SIG-M5 (cell line): ENCODE results near the gene TRAT1.
"Not testable (repeated sequence)": the region's sequence is repeated elsewhere in the genome, so short reads cannot be mapped to it uniquely, and the experiment has no call there.

Experiments used
- DNase-seq: peaks from one replicate; lab custom pipeline; 2025; lab: John Stamatoyannopoulos, UW

TRAT1 gene, protein sequence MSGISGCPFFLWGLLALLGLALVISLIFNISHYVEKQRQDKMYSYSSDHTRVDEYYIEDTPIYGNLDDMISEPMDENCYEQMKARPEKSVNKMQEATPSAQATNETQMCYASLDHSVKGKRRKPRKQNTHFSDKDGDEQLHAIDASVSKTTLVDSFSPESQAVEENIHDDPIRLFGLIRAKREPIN

DNA sequence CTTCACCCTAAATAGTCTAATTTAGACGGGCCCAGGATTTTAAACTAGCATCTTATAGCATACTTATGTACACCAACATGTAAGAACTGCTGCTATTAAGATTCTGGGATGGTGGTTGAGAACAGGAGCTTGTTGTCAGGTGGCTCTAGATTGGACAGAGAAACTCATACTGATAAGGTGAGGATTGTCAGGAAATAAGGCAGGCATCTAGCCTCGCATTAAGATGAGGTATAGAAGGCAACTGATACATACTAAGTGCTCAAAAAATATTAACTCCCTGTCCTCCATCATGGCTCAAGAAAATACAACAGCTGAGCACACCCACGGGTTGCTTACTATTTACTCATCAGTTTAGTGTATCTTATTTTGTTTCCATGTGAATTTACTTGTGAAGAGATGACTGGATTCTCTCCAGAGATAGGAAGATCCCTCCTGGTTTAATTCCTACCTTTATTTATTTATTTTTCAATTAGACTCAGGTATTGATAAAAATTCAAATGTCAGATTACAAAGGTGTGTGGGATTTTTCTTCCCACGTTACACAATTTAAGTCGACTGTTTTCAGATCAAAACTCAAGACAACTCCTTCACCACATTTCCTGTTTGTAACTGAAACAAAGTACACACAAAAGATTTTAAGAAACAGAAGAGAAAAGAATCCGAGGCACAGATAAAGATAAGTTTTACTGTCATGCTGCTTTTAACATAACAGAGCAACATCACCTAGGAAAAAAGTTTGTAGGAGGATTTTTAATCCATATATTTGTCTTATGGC, at the start of gene TRAT1:
TRAT1 (plus strand) TSS at position 664 of the 775 bp plus-strand sequence. CDS start 142 bp downstream, outside the sequence.
- no peak for DNase-seq

DNA sequence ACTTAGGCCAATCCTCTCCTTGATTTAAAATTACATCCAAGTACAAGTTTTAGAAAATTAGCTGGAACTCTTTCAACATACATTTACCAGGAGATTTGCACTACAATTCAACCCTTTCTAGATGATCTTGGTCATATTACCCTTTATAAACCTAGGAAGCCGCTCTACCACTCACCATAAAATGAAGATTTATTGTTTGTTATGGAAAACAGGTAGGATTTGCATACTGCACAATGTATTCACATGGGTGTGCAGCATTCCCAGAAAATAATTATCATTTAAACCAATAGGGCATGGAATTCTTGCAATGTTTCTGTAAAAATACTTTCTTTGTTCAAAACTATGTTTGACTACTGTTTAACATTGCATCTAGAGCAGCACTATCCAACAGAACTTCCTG, 46.9 kb upstream of the TRAT1 start:
- DNase-seq: no peak

DNA sequence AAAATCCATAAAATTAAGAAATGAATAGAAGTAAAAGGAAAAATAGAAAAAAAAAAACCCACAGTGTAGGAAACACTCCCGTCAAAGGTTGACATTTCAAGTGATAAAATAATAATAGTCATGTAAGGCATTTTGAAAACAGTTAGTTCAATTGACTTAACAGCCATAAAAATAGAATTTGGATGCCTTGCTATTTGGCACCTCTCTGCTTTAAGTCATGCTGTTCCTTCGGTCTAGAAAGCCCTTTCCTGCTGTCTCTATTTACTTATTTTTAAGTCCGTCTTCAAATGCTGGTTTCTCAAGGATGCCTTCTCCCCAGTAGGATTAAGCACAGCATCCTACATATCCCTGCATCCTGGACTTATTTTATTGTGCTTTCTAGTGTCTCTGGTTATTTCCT, 43.1 kb upstream of the TRAT1 start:
- DNase-seq: no peak

DNA sequence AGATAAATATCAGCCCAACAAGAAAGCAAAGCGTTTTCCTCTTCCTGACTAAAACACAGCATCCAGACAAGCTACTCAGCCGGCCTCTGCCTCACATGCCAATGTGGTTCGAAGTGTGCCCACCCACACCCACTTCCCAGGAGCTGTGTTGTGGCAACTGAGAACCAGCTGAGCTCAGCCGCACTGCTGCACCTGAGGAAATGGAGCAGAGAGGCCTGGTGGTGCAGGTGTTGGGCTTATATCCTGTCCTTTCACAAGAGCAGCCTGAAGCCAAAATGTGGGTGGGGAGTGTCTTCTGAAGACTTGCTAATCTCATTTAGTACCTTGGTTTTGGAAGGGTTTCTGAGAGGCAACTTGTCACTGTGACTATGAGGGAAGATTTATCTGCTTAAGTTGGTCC, 42.4 kb upstream of the TRAT1 start:
- no peak for DNase-seq

DNA sequence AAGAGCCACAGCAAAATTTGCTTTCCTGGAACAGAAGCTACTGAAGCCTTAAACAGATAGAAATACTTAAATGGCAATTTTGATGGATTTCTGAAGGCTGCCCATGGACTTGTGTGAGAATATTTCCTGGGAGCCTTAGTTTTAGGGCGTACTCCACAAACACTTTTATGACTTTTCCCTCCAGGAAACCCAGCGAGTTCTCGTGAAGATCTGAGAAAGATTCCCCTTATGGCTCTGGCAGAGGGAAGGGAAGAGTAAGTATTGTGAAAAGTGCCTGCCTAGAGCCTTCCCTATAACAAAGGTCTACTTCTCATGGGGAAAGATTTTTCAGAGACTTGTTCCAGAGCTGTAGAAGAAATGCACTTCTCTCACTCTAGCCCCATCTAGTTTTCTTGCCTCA, 31.1 kb upstream of the TRAT1 start:
- DNase-seq: no peak

DNA sequence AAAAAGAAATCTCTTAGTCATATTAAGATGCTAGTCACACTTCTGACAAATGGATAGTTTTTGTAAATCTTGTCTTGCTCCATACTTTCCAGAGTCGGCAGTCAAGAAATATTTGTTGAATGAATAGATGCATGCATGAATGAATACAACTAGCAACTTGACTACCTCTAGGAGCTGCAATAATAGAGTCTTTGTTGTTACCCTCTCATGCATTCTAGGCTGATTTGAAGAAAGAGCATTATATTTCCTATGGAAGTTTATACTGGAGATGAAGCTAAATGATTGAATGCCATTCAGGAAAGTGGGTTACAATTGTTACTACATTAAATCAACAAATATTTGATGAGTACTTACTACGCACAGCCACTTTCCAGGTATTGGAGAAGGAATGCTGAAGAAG, 18.1 kb upstream of the TRAT1 start:
- no peak for DNase-seq

DNA sequence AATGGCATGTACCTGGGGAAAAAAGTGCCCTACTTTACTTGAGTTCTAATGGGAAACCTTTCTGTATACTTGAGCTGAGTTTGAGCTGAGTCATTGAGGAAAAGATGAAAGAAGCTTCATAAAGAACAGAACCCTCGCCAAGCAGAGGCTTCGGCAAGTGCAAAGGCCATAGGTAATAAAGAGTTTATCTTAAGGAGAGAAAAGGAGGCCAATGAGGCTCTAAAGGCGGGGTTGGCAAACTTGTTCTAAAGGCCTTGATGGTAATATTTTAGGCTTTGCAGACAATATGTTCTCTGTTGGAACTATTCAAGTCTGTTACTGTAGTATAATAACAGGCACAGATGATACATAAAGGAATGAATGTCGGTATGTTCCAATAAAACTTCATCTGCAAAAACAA, 17.6 kb upstream of the TRAT1 start:
- no peak for DNase-seq

DNA sequence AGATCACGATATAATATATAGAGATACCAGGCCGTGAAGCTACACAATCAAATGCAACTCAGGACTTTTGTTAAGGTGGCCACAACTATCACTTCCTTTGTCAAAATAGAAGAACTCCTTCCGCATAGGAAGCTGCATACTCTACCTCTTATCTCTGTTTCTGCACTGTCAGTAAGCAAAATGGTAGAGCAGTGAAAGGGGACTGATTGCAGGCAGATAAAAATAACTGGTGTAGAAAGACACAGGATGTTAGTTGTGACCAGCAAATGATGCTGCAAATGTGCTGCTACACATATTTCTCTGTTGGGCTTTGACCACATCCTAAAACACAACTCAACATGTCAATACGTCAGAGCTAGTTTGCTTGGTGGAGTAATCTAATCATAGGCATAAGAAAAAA, 16.3 kb upstream of the TRAT1 start:
- DNase-seq: no peak

DNA sequence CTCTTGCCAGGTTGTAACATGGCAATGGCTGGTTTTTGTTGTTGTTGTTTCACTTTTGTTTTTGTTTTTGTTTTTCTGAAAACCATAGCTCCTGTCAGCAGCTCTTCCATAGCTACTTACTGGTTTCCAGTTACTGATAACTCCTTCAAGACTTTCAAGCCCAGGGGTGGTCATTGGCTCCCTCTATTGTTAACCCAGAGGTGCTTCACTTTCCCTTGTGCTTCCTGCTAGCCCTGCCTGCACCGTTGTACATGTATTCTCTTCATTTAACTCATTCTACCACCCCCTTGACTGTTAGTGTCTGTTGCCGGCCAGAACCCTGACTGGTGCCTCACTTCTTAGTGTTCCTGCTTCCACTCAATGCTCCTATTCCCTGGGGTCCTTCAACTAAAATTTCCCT, 4.2 kb upstream of the TRAT1 start:
- DNase-seq: no peak

DNA sequence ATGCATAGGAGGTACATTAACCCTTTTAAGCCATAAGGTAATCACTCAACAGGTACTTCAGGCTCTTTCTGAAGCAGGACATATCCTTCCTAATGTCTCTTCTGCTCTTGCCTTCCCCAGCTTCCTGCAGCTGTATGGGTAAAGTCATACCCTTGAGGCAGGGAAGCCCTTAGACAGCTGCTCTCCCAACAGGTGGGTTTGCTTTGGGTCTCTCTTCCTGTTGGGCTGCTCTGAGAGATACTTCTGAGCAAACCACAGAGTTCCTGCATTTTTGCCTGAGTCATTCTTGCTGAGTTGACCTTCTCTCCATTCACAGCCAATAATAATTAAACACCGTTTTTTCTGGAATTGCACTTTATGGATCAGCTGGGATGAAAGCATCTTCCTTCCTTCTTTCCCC, 2.0 kb upstream of the TRAT1 start:
- no peak for DNase-seq

DNA sequence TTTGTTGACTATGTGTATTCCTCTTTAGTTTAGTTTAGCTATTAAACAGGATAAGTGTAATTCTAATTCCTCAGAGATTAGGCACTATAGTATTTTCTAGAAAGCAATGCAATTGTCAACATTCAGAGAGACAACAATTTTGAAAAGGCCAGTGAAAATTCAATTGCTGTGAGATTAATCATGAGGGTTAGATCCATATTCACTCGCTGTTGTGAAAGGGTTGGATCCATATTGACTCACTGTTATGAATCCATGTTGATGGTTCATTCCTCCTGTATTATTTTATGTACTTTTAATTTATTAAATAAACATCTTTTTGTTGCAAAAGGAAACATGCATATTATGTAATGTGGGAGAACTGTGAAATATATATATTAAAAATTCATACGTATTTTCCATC, 641 bp downstream of the TRAT1 start:
- no peak for DNase-seq

DNA sequence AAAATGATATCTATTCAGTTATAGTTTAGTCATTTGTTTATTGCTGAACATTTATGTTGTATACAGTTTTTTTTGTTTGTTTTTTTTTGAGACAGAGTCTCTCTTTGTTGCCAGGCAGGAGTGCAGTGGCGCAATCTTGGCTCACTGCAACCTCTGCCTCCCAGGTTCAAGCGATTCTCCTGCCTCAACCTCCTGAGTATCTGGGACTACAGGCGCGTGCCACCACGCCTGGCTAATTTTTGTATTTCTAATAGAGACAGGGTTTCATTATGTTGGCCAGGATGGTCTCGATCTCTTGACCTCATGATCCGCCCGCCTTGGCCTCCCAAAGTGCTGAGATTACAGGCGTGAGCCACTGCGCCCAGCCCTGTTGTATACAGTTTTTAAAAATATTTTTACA, 1.2 kb downstream of the TRAT1 start:
- not testable (repeated sequence) for DNase-seq

DNA sequence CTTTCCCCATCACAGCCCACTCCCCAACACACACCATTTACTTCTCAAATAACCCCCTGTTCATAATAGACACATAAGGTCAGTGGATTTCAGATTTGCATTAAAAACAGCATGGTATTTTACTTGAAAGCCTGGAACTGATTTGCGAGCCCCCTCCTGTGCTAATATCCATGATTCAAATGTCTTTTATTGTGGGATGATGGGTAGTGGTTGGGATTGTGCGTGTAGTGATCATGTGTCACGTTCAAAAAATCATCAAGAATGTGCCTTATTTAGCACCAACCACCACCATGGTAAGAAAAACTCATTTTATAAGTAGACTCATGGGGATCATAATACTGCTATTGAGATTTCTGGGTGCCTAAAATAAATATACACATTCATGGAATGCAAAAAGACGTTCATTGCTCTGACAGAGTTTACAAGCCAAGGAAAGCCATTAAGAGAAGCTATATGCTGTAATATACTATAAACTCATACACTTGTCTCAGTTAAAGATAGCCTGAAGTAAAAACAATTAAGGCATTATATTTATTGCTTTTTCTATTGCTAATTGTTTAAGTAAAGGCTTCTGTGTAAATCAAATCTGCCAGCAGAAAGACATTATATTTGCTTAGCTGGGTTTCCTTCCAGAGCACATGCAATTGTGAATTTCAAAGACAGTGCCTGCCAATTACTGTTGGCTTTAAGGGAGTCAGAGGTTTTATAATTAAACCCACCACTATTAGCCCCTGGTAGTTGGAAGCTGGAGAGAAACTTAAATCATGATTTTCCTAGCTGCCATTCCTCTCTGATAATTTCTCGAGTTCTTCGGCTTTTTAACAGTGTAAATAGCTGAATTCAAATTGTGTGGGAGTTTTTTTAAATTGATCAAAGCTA, 4.0 kb downstream of the TRAT1 start:
- no peak for DNase-seq

DNA sequence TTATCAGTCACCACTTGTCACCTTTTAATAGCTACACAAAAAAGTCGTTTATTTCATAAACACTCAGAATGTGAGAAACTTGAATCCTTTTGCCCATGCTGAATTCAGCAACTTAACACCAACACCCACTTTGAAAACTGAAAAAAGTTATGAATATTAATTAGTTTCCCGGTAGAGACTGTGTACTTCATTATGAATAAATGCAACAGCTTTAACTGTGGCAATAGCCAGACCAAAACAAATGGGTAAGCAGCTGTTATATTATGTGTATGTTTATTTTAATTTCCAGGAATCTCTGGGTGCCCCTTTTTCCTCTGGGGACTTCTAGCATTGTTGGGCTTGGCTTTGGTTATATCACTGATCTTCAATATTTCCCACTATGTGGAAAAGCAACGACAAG, 7.8 kb downstream of the TRAT1 start:
- no peak for DNase-seq

DNA sequence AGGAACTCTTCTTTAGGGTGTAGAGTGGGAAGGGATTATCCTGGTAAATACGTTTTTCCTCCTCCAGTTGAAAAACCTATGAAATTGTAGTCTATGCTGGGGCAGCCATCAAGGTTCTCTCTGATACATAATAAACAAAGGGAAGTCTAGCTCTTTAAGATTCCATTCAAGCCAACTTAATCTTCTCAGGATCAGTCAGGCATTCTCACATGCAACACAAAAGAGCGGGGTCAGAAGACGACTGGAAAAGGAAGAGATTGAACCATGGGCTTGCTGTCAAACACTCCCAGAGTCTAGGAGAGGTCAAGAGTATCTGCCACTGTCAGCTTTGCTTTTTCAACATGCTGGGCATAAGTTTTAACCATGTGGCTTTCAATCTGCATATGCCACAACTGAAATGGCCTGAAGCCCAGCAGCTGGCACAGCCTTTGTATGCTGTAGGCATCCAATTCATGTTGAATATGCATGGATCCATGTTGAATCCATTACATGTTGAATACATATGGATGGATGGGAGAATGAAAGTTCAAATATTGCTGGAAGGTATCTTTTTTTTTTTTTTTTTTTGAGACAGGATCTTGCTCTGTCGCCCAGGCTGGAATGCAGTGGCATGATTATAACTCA, 8.5 kb downstream of the TRAT1 start:
- no peak for DNase-seq

DNA sequence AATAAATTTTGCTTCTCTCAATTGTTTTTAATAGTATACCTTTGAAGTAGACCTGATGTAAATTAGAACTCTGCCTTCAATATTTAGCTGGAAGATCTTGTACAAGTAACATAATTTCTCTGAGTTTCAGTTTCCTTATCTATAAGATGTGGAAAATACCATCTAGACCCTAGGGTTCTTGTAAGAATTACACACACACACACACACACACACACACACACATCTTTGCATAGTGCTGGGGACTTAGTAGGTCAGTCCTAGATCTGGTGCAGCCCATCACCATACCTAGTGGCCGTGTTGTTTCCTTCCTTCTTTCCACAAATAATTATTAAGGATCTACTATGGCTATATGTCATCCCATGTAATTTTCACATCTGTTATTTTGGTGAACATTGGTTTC, 11.0 kb downstream of the TRAT1 start:
- DNase-seq: no peak

DNA sequence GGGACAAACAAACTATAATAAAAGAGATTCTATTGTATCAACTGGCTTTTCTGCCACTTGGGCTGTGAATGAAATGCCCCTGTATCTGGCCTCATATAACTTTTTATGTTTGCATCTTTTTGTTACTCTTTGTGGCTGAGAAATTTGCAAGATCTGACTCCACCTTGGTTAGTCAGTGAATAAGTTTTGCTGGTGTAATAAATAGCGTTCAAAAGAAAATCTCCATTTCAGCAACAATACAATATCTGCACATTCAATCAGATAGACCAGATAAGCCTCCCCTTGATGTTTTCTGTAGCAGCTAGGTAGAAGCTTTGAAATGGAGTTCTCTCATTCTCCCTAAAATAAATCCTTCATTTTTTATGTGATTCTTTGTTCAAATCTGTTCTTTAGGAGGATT, 12.0 kb downstream of the TRAT1 start:
- DNase-seq: no peak

DNA sequence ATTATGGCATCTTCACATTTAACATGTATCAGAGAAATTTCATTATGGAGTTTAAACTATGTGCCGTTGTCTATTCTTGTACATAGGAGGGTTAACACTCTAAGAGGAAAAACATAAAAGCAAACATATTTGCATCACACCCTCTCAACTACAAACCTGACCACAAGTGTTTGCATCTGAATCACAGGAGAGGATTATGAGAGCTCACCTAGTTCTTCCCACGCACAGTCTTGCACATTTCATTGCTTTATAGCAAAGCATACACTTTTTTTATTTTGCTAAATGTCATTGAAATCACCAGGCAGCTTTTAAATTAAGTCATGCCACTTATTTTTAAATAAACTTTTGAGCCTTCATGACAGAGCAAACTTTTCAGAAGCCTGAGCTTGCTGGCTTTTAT, 12.5 kb downstream of the TRAT1 start:
- DNase-seq: no peak

DNA sequence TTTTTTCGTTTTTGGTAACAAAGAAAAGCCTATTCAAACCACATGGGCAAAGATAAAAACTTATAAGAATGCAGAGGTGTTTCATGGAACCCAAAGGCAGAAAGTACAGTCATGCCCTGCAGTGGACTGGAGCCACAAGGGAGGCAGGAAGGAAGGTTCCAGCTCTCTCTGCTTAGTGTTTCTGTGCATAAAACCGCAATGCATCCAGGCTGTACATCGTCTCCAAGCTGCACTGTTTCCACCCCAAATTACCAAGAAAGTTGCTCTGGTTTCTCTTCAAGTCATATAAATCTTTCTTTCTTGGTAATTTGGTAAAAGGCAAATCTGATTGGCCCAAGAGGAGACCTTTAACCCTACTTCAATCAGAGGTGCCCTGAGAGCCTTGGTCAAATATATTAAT, 15.8 kb downstream of the TRAT1 start:
- DNase-seq: no peak

DNA sequence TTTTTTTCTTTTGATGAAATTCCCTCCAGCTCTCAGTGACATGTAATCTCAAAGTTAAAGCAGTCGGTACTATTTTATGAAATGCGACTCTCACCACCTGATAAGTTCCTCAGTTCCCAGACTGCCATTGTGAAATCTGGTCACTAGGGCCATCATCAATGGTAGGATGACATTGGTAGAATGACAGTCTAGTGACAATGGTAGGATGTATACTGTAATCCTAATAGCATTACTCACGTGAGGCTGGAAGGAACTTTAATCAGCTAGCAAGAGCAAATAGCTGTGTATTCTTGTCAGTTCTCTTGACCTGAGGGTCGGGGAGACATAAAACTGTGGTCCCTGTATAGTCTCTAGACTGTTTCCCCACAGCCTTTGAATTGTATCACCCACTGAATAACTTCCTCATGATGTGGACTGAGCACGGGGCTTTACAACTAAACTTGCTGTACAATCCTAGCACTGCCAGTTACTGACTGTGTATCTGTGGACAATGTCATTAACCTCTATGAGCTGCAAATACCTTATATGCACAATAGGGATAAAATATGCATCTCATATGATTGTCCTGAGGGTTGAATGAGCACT, 23.2 kb downstream of the TRAT1 start:
- DNase-seq: no peak

DNA sequence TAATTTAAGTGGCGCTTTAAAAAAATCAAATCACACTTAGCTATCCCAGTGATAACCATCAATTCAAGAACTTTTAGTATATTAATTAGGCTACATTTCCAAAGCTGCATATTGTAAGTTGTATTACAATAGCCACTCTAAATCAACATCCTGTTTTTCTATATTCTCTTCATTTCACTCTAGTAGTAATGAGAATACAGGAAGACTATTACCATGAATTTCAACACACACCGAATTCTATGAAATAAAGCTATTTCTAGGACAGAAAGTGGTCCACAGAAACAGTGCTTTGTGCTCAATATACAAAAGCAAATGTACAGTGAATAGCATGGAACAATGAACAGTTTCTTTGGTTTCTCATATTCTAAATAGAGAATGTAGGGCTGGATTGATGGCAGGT, 24.6 kb downstream of the TRAT1 start:
- DNase-seq: no peak

DNA sequence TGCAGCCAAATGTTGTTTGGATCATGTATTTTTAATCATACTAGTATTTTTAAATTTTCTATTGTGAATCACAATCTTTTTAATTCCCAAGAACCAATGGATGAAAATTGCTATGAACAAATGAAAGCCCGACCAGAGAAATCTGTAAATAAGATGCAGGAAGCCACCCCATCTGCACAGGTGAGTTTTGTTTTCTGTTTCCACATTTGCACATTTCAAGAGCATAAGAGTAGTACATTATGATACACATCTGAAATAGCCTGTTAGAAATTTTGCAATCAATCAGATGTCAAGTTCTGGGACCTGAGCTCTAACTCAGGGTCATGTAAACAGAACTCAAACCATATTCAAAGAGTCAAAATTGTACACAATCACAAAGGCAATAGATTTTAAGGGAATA, 26.5 kb downstream of the TRAT1 start:
- DNase-seq: no peak
